H1 (cell line): ENCODE results near the gene PQBP1.

ENCODE experiments used
- CREB1 ChIP-seq: IDR thresholded peaks from 2 replicates; pipeline ENCODE4 v1.6.1; 2012; ENCODE audit warnings: inconsistent platforms
- CTCF ChIP-seq, 3 experiments: IDR thresholded peaks; 1 replicate in 2 of 3; 2 replicates in 1 of 3; pipeline versions ENCODE4 v1.5.1 to v1.6.1; 2011; ENCODE audit warnings: low read length in 3 of 3, mild to moderate bottlenecking in 3 of 3, inconsistent platforms in 2 of 3, low read depth in 1 of 3, moderate library complexity in 1 of 3; ENCODE audit not compliant: insufficient read depth in 1 of 3; ENCODE audit errors: control extremely low read depth in 1 of 3
- EZH2 ChIP-seq: fragments of 200-600 bp; sonication (generic); IDR thresholded peaks from 2 replicates; pipeline ENCODE4 v1.7.1; 2012; ENCODE audit warnings: low read depth, mild to moderate bottlenecking, moderate library complexity, low read length, inconsistent platforms; ENCODE audit not compliant: severe bottlenecking
- JUND ChIP-seq: IDR thresholded peaks from 2 replicates; pipeline ENCODE4 v1.6.1; 2011; ENCODE audit warnings: mild to moderate bottlenecking, improper control_type of control experiment, low read length
- MAFK ChIP-seq: IDR thresholded peaks from 2 replicates; pipeline ENCODE4 v1.6.1; 2012; ENCODE audit warnings: low read depth, mild to moderate bottlenecking, improper control_type of control experiment, low read length
- PHF8 ChIP-seq: fragments of 200-600 bp; sonication (generic); conservative IDR thresholded peaks from 2 replicates; pipeline ENCODE4 v1.7.1; 2012; ENCODE audit warnings: low read depth, mild to moderate bottlenecking, inconsistent platforms, low read length, moderate library complexity
- POLR2AphosphoS5 ChIP-seq: IDR thresholded peaks from 2 replicates; pipeline ENCODE4 v1.6.1; 2011; ENCODE audit warnings: low read depth, low read length
- POU5F1 ChIP-seq: IDR thresholded peaks from 2 replicates; pipeline ENCODE4 v1.6.1; 2011; ENCODE audit warnings: low read depth, mild to moderate bottlenecking, low read length, moderate library complexity
- RBBP5 ChIP-seq: IDR thresholded peaks from 2 replicates; pipeline ENCODE4 v1.7.1; 2012; ENCODE audit warnings: low read depth, mild to moderate bottlenecking, inconsistent platforms, low read length, moderate library complexity, borderline replicate concordance
- ZNF274 ChIP-seq: IDR thresholded peaks from 2 replicates; pipeline ENCODE4 v1.7.0; 2012; ENCODE audit warnings: low read length, borderline replicate concordance; ENCODE audit errors: extremely low read depth

GRCh38 chrX:48896611-48897011 is 1.1 kb upstream of the PQBP1 start:
- TF ChIP-seq ZNF274 (no peak), RBBP5 (no peak), POU5F1 (no peak), CTCF (IDR thresholded peaks at IDR 0.05; ENCODE audit: control extremely low read depth in 1 of 3, insufficient read depth in 1 of 3, low read depth in 1 of 3, low read length in 3 of 3) (no peak), MAFK (no peak), JUND (no peak), PHF8 (no peak), CREB1 (no peak), EZH2 (no peak), POLR2AphosphoS5 (no peak)
